ENCODE measurements around the gene ANTXRL.

DNA sequence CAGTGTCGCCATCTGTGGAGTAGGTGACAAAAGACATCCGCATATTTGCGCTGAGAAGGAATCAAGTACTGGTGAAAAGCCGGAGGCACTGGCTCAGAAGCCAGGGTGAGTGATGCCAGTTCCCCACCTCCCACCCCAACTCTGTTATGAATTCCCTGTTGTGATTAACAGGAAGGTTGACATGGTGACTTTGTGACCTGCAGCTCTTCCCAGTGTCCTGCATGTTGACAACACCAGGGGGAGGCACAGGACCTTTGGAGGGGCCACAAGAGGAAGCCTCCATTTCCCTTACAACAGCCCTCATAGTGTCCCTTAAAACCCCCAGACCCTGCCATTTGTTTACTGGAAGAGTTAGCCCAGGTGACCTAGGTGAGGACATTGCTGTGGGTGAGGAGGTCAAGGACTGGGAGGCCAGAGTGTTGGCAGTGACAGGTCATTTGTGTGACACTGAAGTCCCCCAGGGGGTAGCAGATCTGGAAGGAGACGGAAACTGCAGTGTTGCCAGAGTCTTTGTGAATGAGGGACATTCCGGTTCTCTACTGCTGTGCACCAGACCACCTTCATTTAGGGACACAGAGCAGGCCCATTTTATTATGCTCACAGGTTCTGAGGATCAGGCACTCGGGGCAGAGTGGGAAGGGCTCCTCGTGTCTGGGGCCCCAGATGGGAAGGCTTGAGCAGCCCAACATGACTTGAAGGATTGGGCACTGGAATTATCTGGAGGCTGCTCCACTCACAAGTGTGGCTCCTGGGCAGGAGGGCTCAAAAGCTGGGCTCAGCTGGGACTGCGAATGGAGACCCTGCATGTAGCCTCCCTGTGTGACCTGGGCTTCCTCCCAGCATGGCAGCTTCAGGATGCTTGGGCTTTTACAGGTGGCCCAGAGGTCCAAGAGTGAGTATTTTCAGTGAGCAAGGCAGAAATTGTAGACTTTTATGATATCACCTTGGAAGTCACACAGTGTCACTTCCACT lies 13.0 kb upstream of the ANTXRL start:
- TF ChIP-seq POLR2AphosphoS5 (IDR thresholded peaks at IDR 0.05; ENCODE audit: low read depth) (no peak), EZH2 (IDR thresholded peaks at IDR 0.05; ENCODE audit: low read depth, unreplicated experiment) (no peak)
- TF ChIP-seq, protein P1, sequence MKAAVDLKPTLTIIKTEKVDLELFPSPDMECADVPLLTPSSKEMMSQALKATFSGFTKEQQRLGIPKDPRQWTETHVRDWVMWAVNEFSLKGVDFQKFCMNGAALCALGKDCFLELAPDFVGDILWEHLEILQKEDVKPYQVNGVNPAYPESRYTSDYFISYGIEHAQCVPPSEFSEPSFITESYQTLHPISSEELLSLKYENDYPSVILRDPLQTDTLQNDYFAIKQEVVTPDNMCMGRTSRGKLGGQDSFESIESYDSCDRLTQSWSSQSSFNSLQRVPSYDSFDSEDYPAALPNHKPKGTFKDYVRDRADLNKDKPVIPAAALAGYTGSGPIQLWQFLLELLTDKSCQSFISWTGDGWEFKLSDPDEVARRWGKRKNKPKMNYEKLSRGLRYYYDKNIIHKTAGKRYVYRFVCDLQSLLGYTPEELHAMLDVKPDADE (IDR thresholded peaks at IDR 0.05) = no peak
- TF ChIP-seq, protein P2, sequence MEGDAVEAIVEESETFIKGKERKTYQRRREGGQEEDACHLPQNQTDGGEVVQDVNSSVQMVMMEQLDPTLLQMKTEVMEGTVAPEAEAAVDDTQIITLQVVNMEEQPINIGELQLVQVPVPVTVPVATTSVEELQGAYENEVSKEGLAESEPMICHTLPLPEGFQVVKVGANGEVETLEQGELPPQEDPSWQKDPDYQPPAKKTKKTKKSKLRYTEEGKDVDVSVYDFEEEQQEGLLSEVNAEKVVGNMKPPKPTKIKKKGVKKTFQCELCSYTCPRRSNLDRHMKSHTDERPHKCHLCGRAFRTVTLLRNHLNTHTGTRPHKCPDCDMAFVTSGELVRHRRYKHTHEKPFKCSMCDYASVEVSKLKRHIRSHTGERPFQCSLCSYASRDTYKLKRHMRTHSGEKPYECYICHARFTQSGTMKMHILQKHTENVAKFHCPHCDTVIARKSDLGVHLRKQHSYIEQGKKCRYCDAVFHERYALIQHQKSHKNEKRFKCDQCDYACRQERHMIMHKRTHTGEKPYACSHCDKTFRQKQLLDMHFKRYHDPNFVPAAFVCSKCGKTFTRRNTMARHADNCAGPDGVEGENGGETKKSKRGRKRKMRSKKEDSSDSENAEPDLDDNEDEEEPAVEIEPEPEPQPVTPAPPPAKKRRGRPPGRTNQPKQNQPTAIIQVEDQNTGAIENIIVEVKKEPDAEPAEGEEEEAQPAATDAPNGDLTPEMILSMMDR (conservative IDR thresholded peaks at IDR 0.05; ENCODE audit: low read depth in 2 of 2) = peak; percentile 41 to 68

Measured in GM23338 (cell line).